HepG2 (cell line): ENCODE data around the gene LPO. TPM values are rescaled to one million over a fixed set of nuclear protein-coding genes. Genes with fewer than 3 reads are reported as not detected.
A peak's percentile ranks its signal among the peaks of the same experiment; 100 is the strongest.

Source experiments
- ATF7-NPFF ChIP-seq: sonication (generic); formaldehyde crosslinking; IDR thresholded peaks from 2 replicates; pipeline ENCODE4 v1.8.1; 2023; ENCODE audit warnings: mild to moderate bottlenecking, low read depth, missing genetic modification reagents, moderate library complexity
- CBX1 ChIP-seq: IDR thresholded peaks from one replicate; pipeline ENCODE4 v1.6.1; 2016; ENCODE audit warnings: antibody characterized with exemption, low read depth
- CERS6 ChIP-seq: sonication (generic); formaldehyde crosslinking; IDR thresholded peaks from 2 replicates; pipeline ENCODE4 v1.5.0; 2020; ENCODE audit warnings: missing genetic modification reagents
- FOXP4 ChIP-seq: sonication (generic); formaldehyde crosslinking; IDR thresholded peaks from 2 replicates; pipeline ENCODE4 v1.4.0; 2020; ENCODE audit warnings: missing genetic modification reagents
- HNRNPUL1 ChIP-seq: fragments of 200-400 bp; formaldehyde crosslinking; IDR thresholded peaks from 2 replicates; pipeline ENCODE4 v1.6.1; 2017; ENCODE audit warnings: low read depth, mild to moderate bottlenecking, low read length, moderate library complexity
- IRF9 ChIP-seq: sonication (generic); formaldehyde crosslinking; IDR thresholded peaks from 2 replicates; pipeline ENCODE4 v1.8.0; 2022; ENCODE audit warnings: missing genetic modification reagents, mild to moderate bottlenecking, borderline replicate concordance
- ISX ChIP-seq: sonication (generic); formaldehyde crosslinking; conservative IDR thresholded peaks from 2 replicates; pipeline ENCODE4 v1.5.0; 2020; ENCODE audit warnings: missing genetic modification reagents
- LCORL ChIP-seq, 2 experiments: fragments of 450-650 bp in 1 of 2; sonication (generic) in 1 of 2; formaldehyde crosslinking in 1 of 2; IDR thresholded peaks; 2 replicates each; pipeline versions ENCODE4 v1.5.0 to v1.6.1; 2017 to 2020; ENCODE audit warnings: antibody characterized with exemption in 1 of 2, missing genetic modification reagents in 1 of 2
- MIER3 ChIP-seq: IDR thresholded peaks from 2 replicates; pipeline ENCODE4 v1.6.1; 2016; ENCODE audit warnings: missing compliant biosample characterization, borderline replicate concordance
- NPAS2 ChIP-seq: sonication (generic); formaldehyde crosslinking; IDR thresholded peaks from 2 replicates; pipeline ENCODE4 v1.8.0; 2022; ENCODE audit warnings: mild to moderate bottlenecking, missing genetic modification reagents, borderline replicate concordance
- ONECUT2 ChIP-seq: sonication (generic); formaldehyde crosslinking; IDR thresholded peaks from 2 replicates; pipeline ENCODE4 v1.4.0; 2020; ENCODE audit warnings: missing genetic modification reagents
- PAF1 ChIP-seq: IDR thresholded peaks from 2 replicates; pipeline ENCODE4 v1.6.1; 2016; ENCODE audit warnings: missing genetic modification reagents, missing compliant biosample characterization
- REPIN1 ChIP-seq: sonication (generic); formaldehyde crosslinking; IDR thresholded peaks from 2 replicates; pipeline ENCODE4 v1.8.0; 2022; ENCODE audit warnings: missing genetic modification reagents, low read depth, mild to moderate bottlenecking, borderline replicate concordance
- RNF219 ChIP-seq: sonication (generic); formaldehyde crosslinking; IDR thresholded peaks from 2 replicates; pipeline ENCODE4 v1.5.0; 2020; ENCODE audit warnings: mild to moderate bottlenecking, missing genetic modification reagents
- TAF15 ChIP-seq: fragments of 200-400 bp; formaldehyde crosslinking; IDR thresholded peaks from one replicate; pipeline ENCODE4 v1.6.1; 2018; ENCODE audit warnings: mild to moderate bottlenecking, low read depth, low read length; ENCODE audit not compliant: poor library complexity, severe bottlenecking
- YEATS4 ChIP-seq: sonication (generic); formaldehyde crosslinking; IDR thresholded peaks from 2 replicates; pipeline ENCODE4 v1.4.0; 2020; ENCODE audit warnings: missing genetic modification reagents, borderline replicate concordance
- ZFP36L2 ChIP-seq: sonication (generic); formaldehyde crosslinking; IDR thresholded peaks from 2 replicates; pipeline ENCODE4 v1.4.0; 2020; ENCODE audit warnings: missing genetic modification reagents
- ZNF143 ChIP-seq: sonication (generic); formaldehyde crosslinking; IDR thresholded peaks from 2 replicates; pipeline ENCODE4 v1.4.0; 2020; ENCODE audit warnings: missing genetic modification reagents
- ZNF446 ChIP-seq: sonication (generic); formaldehyde crosslinking; IDR thresholded peaks from 2 replicates; pipeline ENCODE4 v1.5.0; 2020; ENCODE audit warnings: mild to moderate bottlenecking, missing genetic modification reagents
- ZNF713 ChIP-seq: sonication (generic); formaldehyde crosslinking; IDR thresholded peaks from 2 replicates; pipeline ENCODE4 v1.4.0; 2020; ENCODE audit warnings: mild to moderate bottlenecking, missing genetic modification reagents
- ZNF781 ChIP-seq: sonication (generic); formaldehyde crosslinking; IDR thresholded peaks from 2 replicates; pipeline ENCODE4 v1.5.1; 2020; ENCODE audit warnings: borderline replicate concordance, mild to moderate bottlenecking, missing genetic modification reagents; ENCODE audit errors: not compliant biosample characterization
- ZNF839 ChIP-seq: sonication (generic); formaldehyde crosslinking; IDR thresholded peaks from 2 replicates; pipeline ENCODE4 v1.4.0; 2020; ENCODE audit warnings: missing genetic modification reagents, mild to moderate bottlenecking, borderline replicate concordance
- polyA plus RNA-seq, 8 experiments: library from polyadenylated mRNA; depleted of rRNA in 3 of 8; stranded (reverse) in 7 of 8; unstranded in 1 of 8; fragments of >200 nt; fragmentation: Illumina TruSeq in 4 of 8; extraction: Trizol in 4 of 8; gene quantifications; 2 replicates each; pipeline versions ENCODE4 v1.2.1 to v1.2.3, GENCODE V29; 2011 to 2016; ENCODE audit warnings: low read depth in 4 of 8, missing spikeins in 1 of 8, mixed read lengths in 1 of 8; ENCODE audit not compliant: insufficient read depth in 1 of 8
- total RNA-seq, 5 experiments: library from RNA; depleted of rRNA; stranded (reverse); fragments of >200 nt; fragmentation: Illumina TruSeq; extraction: Trizol; gene quantifications; 2 replicates each; pipeline ENCODE4 v1.2.3, GENCODE V29; 2016; ENCODE audit warnings: low read depth in 1 of 5

Gene LPO
- total and polyA plus RNA-seq, 2 of the 13 experiments (the other 11 are each of a cell fraction or from before 2014, with no cell fraction given), result not detected

- TF ChIP-seq ZNF446 (CRISPR knock-in tag) (no peak), HNRNPUL1 (no peak), NPAS2 (CRISPR knock-in tag) (no peak), ZNF713 (CRISPR knock-in tag) (peak; percentile 53; the same call in 1 of the 2 replicates), YEATS4 (peak; percentile 72), TAF15 (peak; percentile 57), REPIN1 (CRISPR knock-in tag) (peak; percentile 57; the same call in 1 of the 2 replicates), CBX1 (peak; percentile 92), ZNF781 (CRISPR knock-in tag) (no peak), ZNF839 (CRISPR knock-in tag) (peak; percentile 48; the same call in 1 of the 2 replicates), MIER3 (CRISPR knock-in tag) (peak; percentile 92; the same call in 1 of the 2 replicates), ISX (CRISPR knock-in tag) (no peak), PAF1 (CRISPR knock-in tag) (no peak), IRF9 (CRISPR knock-in tag) (peak; percentile 90; the same call in 1 of the 2 replicates), ONECUT2 (CRISPR knock-in tag) (peak; percentile 39; the same call in 1 of the 2 replicates), FOXP4 (CRISPR knock-in tag) (peak; percentile 58), RNF219 (CRISPR knock-in tag) (peak; percentile 70; the same call in 1 of the 2 replicates), ZNF143 (CRISPR knock-in tag) (peak; percentile 54; the same call in 1 of the 2 replicates), ZFP36L2 (no peak; the same call in 1 of the 2 replicates), ATF7-NPFF (CRISPR knock-in tag) (peak; percentile 83), CERS6 (CRISPR knock-in tag) (no peak), LCORL (IDR thresholded peaks at IDR 0.05) (no peak), LCORL (CRISPR knock-in tag; IDR thresholded peaks at IDR 0.05) (peak; percentile 59; the same call in 1 of the 2 replicates)
Measured at GRCh38 chr17:58219007-58219788, 19.2 kb upstream of the LPO start, which contains the start of gene MKS1 (continued).
